ENCODE measurements around the gene TLE1.

DNA sequence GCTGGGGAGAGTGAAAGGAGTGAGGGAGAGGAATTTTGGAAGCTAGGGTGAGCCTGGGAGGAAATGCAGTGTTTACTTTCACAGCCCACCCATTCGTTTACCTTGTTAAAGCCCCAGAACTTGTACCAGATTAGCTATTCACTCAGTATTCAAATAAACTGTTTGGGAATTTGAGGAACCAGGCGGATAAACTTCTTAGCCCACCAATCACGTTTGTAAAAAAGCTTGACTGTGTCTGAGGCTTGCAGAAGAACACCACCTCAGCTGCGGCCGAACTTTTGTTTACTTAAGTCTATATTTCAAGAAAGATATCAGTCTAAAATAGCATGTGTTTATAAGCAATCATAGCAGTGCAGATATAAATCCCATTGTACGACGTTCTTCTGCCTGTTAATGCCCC, 5.2 kb upstream of the TLE1 start:
- TF ChIP-seq POLR2AphosphoS5 (IDR thresholded peaks at IDR 0.05) (no peak), POLR2A (IDR thresholded peaks at IDR 0.05) (no peak), EP300 (IDR thresholded peaks at IDR 0.05) (no peak)
- TF ChIP-seq, protein P1, sequence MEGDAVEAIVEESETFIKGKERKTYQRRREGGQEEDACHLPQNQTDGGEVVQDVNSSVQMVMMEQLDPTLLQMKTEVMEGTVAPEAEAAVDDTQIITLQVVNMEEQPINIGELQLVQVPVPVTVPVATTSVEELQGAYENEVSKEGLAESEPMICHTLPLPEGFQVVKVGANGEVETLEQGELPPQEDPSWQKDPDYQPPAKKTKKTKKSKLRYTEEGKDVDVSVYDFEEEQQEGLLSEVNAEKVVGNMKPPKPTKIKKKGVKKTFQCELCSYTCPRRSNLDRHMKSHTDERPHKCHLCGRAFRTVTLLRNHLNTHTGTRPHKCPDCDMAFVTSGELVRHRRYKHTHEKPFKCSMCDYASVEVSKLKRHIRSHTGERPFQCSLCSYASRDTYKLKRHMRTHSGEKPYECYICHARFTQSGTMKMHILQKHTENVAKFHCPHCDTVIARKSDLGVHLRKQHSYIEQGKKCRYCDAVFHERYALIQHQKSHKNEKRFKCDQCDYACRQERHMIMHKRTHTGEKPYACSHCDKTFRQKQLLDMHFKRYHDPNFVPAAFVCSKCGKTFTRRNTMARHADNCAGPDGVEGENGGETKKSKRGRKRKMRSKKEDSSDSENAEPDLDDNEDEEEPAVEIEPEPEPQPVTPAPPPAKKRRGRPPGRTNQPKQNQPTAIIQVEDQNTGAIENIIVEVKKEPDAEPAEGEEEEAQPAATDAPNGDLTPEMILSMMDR (IDR thresholded peaks at IDR 0.05), result no peak

Measured in stomach (tissue), 4 donors.